ENCODE results near the gene PIAS4.

Gene PIAS4

DNA sequence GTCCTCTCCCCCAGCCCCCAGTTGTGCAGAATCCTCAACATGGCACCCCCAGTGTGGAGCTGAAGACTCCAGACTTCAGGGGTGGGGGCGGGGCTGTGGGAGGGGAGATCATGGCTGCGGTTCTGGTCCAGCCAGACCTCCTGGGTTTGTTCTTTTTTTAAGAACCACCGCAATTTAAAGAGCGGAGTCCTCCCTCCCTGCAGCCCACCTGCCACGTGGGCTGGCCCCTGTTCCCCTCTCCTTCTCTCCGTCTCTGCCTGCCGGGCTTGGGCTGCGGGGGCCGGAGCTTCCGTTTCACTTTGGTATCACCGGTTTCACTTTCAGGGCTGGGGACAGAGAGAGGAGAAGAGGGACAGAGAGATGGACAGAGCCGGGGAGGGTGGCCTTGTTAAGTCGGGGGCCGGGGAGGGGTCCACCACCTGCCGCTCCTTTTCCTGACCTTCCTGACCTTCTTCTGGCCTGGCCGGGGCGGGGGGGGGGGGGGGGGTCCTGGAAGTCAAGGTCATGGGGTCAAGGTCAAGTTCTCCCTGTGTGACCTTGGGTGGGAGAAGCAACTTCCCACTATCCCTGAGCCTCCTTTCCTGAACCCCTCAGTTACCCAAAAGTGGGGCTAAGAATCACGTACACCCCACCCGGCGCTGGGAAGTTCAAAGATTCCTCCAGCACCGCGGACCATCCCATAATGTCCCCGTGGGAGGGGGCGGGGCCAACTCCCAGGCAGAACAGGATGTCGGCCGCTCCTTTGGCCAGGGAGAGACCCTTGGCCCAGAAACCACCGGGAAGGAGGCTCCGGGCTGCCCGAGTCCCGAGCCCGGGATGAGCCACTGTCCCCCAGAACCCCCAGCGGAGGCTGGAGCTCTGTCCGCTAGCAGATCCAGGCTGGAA, 70.5 kb downstream of the PIAS4 start:
- DNase-seq (ENCODE audit: low spot score) = peak; percentile 58

DNA sequence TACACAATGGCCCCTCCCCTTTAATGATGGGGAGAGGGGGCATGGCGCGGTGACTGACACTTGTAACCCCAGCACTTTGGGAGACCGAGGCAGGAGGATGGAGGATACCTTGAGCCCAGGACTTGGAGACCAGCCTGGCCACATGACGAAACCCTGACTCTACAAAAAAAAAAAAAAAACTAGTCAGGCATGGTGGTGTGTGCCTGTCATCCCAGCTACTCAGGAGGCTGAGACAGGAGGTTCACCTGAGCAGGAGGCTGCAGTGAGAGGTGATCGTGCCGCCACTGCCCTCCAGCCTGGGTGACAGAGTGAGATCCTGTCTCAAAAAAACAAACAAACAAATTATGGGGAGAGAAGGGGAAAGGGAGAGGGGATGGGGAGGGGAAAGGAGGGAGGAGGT, 72.9 kb downstream of the PIAS4 start:
- DNase-seq (ENCODE audit: low spot score) = no peak

DNA sequence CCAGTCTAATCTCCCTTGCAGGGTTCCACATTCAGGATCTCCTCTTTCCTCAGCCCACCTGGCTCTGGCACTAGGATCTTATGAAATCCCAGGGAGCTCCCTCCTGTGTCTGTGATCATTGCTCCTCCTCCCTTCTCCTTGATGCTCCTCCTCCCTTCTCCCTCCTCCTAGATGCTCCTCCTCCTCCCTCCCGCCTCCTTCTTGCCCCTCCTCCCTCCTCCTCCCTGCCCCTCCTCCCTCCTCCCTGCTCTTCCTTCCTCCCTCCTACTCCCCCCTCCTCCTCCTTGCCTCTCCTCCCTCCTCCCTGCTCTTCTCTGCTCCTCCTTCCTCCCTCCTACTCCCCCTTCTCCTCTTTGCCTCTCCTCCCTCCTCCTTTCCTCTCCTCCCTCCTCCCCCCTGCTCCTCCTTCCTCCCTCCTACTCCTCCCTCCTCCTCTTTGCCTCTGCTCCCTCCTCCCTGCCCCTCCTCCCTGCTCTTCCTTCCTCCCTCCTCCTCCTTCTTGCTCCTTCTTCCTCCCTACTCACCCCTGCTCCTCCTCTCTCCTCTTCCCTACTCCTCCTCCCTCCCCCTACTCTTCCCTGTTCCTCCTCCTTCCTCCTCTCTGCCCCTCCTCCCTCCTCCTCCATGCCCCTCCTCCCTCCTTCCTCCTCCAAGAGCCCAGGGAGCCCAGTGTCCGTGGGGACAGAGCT, 74.0 kb downstream of the PIAS4 start:
- no peak for DNase-seq (ENCODE audit: low spot score)

DNA sequence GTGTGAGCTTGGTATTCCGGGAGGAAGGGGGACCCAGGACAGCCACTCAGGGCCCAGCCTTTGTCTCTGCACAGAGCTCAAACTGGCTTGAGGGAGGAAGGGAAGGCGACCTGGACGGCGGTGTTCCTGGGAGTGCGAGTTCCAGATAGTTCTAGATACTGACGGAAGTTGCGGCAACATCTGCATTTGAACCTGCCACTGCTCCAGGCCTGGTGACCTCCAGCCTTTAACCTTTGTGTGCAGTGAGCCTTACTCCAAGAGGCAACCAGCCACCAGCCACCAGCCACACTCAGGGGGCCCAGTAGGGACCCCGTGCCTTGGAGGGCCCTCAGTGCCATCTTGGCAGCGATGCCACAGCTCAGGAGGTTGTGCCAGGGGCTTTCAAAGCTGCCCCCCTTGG, 74.6 kb downstream of the PIAS4 start:
- DNase-seq (ENCODE audit: low spot score) = no peak

DNA sequence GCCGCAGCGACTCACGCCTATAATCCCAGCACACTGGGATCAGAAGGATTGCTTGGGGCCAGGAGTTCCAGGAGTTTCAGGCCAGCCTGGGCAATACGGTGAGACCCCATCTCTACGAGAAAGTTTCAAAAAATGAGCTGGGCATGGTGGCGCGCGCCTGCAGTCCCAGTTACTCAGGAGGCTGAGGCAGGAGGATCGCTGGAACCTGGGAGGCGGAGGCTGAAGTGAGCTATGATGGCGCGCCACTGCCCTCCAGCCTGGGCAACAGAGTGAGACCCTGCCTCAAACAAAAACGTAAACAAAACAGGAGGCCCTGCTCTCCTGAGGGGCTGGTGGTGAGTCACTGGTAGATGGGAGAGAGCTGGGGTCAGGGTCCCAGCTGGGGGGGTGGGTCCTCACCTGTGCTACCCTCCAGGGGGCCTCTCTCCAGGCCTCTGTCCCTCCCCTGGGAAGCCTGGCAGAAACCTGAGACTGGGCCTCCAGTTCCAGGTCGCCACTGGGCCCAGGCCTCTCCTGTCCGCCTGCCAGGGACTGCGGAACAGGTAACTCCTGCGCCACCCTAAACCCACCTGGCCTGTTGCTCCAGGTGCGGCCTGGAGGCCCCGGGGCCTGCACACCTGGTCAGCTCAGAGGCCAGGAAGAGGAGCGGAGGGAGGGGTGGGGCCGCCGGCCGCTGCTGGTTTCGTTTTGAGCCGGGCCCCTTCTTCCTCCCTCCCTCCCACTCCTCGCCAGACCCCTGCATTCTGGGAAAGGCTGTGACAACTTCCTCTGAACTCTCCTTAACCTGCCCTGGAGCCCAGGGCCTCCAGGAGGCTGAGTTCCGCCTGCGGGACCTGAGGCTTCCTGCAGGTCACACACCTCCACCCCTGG, 76.4 kb downstream of the PIAS4 start:
- DNase-seq (ENCODE audit: low spot score) = no peak

DNA sequence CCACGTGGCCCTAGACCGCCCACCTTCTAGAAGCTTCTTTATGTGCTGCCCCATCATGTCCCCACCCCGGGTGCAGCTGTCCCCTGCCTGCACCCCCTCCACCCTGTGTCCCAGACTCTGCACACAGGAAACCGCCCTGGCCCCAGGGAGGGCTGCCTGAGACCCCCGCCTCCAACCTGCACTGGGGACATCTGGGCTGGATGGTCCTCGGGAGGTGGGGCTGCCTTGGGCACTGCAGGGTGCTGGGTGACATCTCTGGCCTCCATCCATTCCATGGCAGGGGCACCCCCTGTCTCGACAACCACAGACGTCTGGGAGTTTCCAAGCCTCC, 77.0 kb downstream of the PIAS4 start:
- DNase-seq (ENCODE audit: low spot score) = no peak

DNA sequence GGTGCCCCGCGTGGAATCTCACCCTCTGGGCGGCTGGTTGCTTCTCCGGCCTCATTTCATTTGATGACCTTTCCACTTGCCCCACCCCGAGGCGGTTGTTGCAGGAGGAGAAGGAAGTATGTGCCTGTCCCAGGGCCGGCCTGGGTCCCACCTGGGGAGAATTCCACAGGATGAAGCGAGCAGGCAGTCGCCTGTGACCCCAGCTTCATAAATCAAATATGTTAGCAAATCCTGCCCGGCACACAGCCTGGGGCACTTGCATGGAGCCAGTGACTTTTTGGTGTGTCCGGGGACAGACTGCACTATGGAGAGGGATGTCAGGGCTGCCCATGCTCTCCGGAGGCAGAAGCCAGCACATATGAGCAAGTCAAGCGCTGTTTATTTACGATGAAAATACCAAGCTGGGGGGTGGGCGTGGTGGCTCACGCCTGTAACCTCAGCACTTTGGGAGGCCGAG, 78.9 kb downstream of the PIAS4 start:
- no peak for DNase-seq (ENCODE audit: low spot score)

DNA sequence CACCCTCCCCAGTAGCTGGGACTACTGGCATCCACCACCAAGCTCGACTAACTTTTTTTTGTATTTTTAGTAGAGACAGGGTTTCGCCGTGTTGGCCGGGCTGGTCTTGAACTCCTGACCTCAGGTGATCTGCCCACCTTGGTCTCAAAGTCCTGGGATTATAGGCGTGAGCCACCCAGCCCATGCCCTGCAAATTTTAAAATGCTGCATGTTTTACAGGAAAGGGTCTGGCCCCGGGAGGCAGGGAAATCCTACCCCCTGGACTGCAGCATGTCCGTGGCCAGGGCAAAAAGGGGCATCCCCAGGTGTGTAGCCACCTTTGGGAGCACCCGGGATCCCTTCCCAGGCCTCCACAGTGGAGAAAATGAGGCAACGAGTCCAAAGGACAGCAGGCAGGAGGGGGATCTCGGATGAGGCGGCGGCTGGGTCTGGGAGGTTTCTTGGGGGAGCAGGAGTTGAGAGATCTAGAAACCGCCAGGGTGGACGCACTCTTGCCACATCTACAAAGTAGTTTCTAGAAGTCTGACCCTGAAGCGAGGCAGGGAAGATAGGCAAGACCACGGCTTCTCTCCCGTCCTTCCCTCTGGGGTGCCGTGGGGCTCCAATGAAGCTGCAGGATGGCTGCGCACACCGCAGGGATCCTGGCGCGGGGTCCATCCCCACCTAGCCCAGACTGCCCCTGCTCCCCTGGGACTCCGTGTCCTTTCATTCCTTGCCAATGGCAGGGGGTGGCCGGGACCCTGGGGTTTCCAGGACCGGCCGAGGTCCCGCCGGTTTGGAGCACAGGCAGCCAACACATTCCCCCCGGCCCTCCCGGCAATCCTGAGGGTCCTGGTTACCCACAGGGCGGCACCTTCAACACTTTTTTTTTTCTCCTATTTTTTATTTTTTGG, 80.5 kb downstream of the PIAS4 start:
- DNase-seq (ENCODE audit: low spot score) = no peak

DNA sequence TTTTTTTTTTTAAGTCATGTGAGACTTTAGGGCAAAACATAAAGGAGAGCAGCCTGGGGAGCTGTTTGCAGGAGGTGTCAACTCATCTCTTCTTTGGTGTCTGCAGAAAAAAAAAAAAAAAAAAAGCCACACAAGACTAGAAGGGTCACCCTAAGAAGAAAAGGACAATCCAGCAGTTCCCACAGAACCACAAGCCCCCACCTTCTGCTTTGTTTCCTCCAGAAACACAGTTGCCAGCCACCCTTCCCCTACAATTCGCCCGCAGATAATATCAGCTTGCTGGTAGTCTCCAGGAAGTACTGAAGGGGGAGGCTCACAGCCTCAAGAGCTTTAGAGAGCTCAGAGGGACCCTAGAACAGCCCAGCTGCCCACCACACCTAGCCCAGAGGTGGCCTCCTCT, 81.4 kb downstream of the PIAS4 start:
- no peak for DNase-seq (ENCODE audit: low spot score)
